Measurements from ENCODE around the gene GOLPH3.

The GOLPH3 gene

GRCh38 chr5:32147236-32147635, 26.9 kb downstream of the GOLPH3 start:
- H3K4me3 ChIP-seq (ENCODE audit: low read length): no peak overlapping the region
- TF ChIP-seq CTCF (conservative IDR thresholded peaks at IDR 0.05; ENCODE audit: low read length): no peak
- DNase-seq (ENCODE audit: low read depth): peak; percentile 42

GRCh38 chr5:32145378-32145777, 28.7 kb downstream of the GOLPH3 start:
- TF ChIP-seq CTCF (conservative IDR thresholded peaks at IDR 0.05; ENCODE audit: low read length): no peak
- DNase-seq (ENCODE audit: low read depth): no peak

GRCh38 chr5:32144378-32145207, 29.5 kb downstream of the GOLPH3 start:
- TF ChIP-seq CTCF (conservative IDR thresholded peaks at IDR 0.05; ENCODE audit: low read length): no peak
- H3K4me3 ChIP-seq (ENCODE audit: low read length): no peak overlapping the region
- no peak for DNase-seq (ENCODE audit: low read depth)

More at GRCh38 chr5:32145378-32145777, 28.7 kb downstream of the GOLPH3 start:
- no peak overlapping the region for H3K4me3 ChIP-seq (ENCODE audit: low read length)

GRCh38 chr5:32143617-32144377, 30.3 kb downstream of the GOLPH3 start:
- TF ChIP-seq CTCF (conservative IDR thresholded peaks at IDR 0.05; ENCODE audit: low read length): no peak

GRCh38 chr5:32138839-32139493, 35.2 kb downstream of the GOLPH3 start:
- H3K4me3 ChIP-seq (ENCODE audit: low read length): no peak overlapping the region
- DNase-seq (ENCODE audit: low read depth): no peak
- TF ChIP-seq CTCF (conservative IDR thresholded peaks at IDR 0.05; ENCODE audit: low read length): no peak

More at GRCh38 chr5:32143617-32144377, 30.3 kb downstream of the GOLPH3 start:
- H3K4me3 ChIP-seq (ENCODE audit: low read length): no peak overlapping the region
- no peak for DNase-seq (ENCODE audit: low read depth)

- H3K4me3 ChIP-seq (ENCODE audit: low read length): no peak overlapping the region
- no peak for TF ChIP-seq CTCF (conservative IDR thresholded peaks at IDR 0.05; ENCODE audit: low read length)
- DNase-seq (ENCODE audit: low read depth): no peak
These were observed 37.8 kb downstream of the GOLPH3 start for GRCh38 chr5:32136342-32136741.

Data from AG10803 (cell line).